HG03520 (cell line): ENCODE data around the gene ITCH.
A peak's percentile ranks its signal among the peaks of the same experiment; 100 is the strongest.
"Not testable (repeated sequence)": the region's sequence is repeated elsewhere in the genome, so short reads cannot be mapped to it uniquely, and the experiment has no call there.

Experiments used
- ATAC-seq: cut with Tn5 transposase; IDR thresholded peaks from one replicate; pipeline ENCODE4 v1.9.1; 2021; ENCODE audit warnings: mild to moderate bottlenecking, moderate library complexity; ENCODE audit not compliant: unreplicated experiment

The ITCH gene

DNA sequence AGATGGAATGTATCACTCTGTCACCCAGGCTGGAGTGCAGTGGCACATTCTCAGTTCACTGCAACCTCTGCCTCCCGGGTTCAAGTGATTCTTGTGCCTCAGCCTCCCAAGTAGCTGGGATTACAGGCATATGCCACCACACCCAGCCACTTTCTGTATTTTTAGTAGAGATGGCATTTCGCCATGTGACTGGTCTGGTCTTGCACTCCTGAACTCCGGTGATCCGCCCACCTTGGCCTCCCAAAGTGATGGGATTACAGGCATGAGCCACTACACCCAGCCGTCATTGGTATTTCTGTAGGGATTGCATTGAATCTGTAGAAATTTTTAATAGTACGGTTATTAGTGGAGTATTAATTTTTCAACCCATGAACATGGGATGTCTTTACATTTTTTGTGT, 134.5 kb downstream of the ITCH start:
- not testable (repeated sequence) for ATAC-seq

DNA sequence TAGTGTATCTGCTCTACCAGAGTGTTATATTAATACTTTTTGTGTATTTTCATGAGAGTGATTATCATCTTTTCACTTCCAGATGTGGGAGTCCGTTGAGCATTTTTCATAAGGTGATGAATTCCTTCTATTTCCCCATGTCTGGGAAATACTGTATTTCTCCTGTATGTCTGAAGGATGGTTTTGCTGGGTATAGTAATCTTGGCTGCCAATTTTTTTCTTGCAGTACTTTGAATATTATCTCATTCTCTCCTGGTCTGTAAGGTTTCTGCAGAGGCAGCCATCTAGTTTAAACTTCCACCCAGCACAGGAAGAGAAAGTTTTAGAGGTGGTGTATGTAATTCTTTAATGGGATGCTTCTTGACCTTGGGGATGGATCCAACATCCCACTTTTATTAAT, 137.8 kb downstream of the ITCH start:
- ATAC-seq, result no peak

DNA sequence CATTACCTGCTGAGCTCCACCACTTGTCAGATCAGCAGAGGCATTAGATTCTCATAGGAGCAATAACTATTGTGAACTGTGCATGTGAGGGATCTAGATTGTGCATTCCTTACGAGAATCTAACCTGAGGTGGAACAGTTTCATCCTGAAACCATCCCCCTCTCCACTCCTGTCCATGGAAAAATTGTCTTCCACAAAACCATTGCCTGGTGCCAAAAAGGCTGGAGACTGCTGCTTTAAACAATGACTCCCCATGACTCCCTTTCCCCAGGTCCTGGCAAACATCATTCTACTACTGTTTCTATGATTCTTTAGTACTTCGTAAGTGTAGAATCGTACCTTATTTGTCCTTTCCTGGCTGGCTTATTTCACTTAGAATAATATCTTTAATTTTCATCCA, 143.4 kb downstream of the ITCH start:
- ATAC-seq, result no peak

DNA sequence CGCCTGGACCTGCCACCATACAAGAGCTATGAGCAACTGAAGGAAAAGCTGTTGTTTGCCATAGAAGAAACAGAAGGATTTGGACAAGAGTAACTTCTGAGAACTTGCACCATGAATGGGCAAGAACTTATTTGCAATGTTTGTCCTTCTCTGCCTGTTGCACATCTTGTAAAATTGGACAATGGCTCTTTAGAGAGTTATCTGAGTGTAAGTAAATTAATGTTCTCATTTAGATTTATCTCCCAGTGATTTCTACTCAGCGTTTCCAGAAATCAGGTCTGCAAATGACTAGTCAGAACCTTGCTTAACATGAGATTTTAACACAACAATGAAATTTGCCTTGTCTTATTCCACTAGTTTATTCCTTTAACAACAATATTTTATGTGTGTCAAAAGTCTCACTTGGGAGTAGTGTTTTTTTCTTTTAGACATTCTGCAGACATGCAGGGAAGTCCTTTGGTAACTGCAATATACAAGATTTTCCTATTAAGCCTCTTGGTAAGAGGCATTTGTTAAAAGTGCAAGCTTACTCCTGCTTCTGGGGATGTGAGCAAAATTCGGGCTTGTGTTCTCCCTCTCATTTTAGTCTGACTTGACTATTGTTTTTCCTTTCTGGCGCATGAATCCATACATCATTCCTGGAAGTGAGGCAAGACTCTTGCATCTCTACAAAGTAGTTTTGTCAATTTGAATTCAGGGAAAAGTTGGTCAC, 144.8 kb downstream of the ITCH start:
- ATAC-seq, result no peak

DNA sequence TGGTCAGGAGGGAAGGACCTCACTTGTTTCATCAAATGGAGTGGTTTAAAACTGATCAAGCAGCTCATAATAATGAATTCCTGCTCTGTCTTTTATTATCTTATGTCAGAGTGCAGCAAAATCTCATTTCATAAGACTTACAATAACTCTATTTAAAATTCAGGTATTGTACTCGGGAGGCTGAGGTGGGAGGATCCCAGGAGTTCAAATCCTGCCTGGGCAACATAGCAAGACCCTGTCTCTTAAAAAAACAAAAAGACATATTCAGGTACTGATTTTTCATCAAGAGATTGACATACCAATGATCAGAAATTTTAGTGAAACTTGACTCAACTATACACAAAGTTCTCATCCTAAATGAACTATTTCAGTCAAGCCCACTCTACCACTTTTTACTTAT, 147.5 kb downstream of the ITCH start:
- no peak for ATAC-seq

DNA sequence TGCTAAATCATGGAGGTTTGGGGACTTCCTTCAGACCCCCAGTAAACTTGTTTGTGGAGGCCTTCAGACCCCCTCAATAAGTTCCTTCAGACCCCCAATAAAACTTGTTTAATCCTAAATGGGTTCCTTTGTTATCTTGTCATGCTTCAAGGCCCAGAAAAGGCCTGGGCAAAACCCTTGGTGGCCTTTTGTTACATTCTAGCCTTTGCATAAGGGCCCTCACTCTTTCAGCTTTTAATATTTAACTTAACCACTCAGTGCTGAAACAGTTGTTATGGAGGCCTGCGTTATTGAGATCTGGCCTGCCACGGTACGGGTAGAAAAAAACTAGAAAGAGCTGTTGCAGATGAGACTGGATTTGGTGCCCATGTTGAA, 148.8 kb downstream of the ITCH start:
- no peak for ATAC-seq

DNA sequence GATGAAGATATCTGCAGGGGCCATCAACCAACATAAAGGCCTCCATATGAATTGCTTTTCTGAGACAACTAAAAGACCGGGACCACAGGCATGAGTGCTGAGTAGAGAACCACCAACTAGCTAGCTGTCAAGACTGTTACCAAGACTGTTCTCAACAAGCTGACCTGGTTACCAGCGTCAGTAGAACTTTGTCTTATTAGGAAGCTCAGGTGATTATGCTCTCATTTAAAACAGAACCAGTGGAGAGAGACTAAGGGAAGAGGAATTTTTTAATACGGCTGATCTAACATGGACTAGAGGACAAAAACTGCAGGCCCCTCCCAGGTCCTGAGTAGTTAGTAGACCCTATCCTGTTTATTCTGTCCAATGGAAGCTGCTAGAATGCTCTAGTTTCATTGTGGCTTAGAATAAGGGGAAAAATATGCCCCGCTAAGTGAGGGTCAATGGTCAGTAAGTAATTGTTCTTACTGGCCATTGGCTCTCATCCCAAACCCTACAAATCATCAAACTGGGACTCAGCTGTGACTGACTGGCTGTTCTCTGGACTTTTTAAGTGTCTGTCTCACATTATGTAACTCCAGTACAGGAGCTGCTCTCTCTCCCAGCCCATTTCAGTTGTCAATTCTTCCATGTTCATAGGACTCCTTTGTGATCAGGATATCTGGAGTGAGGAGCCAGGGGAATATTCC, 149.3 kb downstream of the ITCH start:
- no peak for ATAC-seq

DNA sequence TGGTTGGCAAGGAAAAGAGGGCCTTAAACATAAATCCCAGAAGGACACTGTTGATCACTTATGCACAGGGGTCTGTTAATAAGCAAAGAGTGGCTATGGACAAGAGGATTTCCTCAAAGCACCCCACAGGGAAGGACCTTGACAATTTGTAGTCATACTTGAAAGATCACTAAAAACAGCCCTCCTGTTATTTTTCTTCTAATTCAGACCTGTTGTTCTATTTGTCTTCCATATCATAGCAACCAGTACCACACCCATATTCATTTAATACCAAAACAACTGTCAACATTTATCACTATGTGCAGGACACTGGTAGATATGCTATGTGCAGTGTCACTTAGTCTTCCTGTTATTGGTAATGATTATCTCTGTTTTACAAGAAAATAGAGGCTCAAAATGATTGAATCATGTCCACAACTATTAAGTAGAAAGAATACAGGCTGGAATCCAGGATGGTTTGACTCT, 149.9 kb downstream of the ITCH start:
- ATAC-seq, result no peak

DNA sequence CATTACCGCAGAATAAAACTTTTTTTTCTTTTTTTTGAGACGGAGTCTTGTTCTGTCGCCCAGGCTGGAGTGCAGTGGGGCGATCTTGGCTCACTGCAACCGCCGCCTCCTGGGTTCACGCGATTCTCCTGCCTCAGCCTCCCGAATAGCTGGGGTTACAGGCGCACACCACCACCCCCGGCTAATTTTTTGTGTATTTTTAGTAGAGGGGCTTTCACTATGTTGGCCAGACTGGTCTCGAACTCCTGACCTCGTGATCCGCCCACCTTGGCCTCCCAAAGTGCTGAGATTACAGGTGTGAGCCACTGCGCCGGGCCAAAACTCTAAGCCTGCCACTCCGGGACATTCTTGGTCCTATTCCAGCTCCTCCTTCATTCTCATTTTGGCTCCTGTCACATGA, 151.0 kb downstream of the ITCH start:
- not testable (repeated sequence) for ATAC-seq

DNA sequence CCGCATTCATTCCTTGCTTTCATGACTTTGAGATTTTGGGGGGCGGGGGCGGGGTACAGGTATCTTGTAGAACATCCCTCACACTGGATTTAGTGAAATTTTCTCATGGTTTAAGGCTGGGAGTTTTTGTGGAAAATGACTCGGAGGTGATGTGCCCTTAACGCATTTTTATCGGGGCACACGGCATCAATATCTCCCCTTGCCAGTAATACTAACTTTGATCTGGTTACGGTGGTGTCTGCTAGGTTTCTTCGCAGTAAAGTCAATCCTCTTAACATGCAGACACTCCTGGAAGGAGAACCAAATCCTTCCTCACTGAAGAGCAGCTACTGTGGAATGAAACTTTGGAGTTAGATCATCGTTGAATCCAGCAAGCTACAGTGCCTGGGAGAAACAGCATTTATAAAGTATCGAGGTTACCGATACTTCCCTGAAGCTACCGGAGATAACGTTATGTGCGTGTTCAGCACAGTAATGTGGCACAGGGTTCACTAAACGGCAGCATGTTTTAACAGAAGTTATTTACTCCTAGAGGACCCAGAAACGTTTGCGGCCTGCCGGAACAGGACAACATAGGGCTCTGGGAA, 151.9 kb downstream of the ITCH start:
- ATAC-seq, result no peak

DNA sequence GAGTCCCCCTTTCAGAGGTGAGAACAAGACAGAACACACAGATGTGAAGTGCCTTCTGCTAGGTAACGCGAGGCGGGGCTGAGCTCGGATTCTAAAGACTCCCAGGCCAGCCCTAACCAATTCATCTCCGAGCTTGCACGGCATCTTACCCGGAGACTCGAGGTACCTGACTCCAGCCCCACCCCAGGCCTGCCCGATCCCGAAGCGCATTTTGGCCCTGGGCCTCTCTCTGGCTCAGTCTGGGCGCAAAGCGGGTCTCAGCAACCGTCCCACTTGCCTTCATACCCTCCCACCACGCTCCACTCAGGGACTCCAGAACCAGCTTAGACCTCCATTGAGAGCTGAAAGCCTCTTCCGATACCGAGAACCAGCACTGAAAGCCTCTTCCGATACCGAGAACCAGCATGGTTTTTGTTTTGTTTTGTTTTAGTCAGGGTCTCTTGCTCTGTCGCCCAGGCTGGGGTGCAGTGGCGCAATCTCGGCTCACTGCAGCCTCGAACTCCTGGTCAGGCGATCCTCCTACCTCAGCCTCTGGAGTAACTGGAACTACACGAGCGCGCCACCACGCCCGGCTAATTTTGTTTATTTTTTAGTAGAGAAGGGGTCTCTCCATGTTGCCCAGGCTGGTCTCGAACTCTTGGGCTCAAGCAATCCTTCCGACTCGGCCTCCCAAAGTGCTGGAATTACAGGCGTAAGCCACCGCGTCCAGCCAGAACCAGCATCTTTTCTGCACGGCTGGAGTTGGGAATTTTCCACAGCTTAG, 152.6 kb downstream of the ITCH start:
- peak; percentile 39 for ATAC-seq

DNA sequence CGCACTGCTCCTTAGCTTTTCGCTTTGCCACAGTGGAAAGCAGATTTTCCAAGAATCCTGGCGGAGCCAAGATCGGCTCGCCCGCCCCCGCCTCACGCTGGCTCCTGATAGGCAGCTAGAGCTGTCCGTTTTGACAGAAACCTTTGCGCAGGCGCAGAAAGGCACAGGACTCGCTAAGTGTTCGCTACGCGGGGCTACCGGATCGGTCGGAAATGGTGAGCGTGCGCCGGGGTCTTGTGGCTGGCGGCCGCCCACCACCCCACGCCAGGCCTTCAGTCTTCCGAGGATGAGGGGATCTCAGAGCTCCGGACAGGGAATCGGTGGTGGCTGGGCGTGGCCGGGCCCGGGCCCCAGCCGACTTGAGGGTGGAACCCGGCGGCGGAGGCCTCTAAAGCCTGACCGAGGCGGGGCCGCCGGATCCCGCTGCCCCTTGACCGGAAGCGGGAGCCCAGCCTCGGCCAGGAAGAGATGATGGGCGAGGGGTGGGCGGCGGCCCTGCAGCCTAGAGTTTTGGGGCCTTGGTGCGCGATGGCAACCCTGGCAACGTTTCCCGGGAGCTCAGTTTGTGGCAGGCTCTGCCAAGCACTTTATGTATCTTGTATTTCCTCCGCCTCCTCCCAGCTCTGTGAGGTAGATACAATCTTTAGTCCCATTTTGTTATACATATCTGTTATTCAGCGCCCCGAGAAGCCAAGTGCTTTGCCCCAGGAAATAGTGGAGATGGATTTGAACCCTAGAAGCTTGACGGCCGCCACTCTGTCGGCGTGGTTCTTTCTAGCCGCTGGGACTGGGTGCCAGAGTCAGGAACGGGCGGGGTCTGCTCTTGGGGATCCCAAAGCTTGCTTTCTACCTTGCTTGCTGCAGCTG, 153.4 kb downstream of the ITCH start, which contains the start of gene DYNLRB1:
Gene DYNLRB1 (plus strand): TSS at position 176 of the 867 bp plus-strand sequence. CDS start 37 bp downstream, at position 213.
- peak; percentile 57 for ATAC-seq

DNA sequence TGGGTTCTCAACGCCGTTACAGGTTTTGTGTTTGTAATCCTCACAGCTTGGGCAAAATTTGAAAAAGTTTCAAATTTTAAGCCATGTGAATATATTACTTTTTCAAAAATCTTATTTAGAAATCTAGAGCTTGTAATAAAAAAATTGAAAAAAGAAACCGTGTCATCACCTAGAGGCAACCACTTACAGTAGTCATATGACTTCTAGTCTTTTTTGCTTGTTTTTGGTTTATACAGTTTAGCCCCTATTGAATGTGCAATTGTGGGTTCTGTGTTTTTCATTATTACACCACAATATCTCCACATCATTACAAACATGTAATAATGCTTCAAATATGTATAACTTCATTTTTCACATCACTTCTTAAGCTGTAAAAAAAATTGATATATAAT, 154.0 kb downstream of the ITCH start:
- ATAC-seq, result no peak

DNA sequence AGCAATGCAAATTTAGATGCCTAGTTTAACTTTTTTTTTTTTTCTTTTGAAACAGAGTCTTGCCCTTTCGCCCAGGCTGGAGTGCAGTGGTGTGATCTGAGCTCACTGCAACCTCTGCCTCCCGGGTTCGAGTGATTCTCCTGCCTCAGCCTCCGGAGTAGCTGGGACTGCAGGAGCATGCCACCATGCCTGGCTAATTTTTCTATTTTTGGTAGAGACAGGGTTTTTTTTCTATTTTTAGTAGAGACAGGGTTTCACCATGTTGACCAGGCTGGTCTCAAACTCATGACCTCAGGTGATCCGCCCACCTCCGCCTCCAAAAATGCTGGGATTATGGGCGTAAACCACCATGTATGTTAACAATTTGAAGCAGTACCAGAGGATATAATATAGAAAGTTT, 155.8 kb downstream of the ITCH start:
- not testable (repeated sequence) for ATAC-seq

DNA sequence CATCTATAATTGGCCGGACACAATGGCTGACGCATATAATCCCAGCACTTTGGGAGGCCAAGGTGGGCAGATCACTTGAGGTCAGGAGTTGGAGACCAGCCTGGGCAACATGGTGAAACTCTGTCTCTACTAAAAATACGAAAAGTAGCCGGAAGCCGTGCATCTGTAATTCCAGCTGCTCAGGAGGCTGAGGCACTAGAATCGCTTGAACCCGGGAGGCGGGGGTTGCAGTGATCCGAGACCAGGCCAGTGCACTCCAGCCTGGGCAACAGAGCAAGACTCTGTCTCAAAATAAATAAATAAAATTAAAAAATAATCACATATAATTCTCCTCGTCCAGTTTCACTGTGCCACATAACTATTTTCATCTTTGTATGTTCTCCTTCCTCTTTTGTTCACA, 156.8 kb downstream of the ITCH start:
- not testable (repeated sequence) for ATAC-seq

DNA sequence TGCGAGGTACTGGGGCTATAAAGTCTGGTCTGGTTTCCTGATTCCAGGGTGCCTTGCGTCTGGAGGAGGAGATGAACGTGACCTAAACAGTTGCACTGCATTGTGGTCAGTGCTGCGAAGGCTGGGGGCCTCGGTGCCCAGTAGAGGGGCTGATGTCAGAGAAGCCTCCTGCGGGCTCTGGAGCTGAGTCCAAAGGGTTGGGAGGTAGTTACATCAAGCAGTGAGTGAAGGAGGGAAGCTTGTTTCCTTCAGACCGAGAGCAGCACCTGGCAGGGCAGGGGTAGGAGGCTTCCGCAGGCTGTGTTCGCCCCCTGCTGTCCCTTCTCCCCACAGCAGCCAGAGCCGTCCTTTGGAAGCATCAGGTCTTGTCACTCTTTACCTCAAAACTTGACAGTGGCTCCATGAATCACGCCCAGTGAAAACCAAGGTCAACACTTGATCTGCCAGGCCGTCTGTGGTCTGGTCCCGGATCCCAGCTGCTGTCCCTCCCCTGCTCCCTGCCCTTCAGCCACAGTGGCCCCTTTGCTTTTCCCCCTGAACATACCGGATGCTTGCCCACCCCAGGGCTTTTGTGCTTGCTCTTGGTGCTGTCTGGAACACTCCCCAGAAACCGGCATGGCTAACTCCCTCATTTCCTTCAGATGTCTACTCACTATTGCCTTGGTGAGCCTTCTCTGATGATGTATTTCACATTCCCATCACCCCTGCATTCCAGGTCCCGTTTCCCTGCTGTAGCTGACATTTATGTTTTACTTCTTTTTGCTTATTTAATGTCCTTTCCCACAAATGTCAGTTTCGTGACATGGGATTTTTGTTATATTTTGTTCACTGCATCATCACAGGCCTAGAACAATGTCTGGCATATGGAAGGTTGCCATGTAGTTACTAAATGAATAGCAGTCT, 160.1 kb downstream of the ITCH start:
- ATAC-seq, result no peak

DNA sequence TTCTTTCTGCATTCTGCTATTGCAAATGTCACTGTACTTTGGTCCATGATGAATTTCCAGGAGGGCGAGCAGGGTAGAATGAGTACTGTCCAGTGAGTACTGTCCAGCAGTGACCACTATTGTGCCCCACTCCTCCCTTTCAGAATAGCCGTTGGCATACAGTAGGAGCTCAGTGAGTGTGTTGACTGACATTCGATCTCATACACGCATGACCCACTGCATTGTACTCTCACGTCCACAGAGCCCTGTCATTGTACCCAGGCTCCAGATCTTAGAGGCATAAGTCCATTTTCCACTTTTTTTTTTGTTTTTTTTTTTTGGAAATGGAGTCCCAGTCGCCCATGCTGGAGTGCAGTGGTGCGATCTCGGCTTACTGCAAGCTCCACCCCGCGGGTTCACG, 161.4 kb downstream of the ITCH start:
- ATAC-seq, result no peak

DNA sequence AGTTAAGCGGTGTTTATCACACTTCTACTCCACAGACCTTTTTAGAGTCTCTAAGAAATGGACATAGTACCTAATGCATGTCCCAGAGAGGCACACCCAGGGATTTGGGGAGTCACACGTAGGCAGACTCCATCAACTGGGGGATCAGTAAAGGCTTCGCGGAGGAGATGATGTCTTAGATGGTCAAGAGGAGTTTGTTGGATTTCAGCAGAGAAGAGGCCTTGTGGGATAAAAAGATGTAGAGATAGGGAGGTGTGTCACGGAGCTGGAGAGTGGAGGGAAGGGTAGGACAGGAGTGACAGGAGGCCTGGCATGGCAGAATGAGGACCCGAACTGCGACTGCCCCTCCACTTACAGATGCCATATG, 162.3 kb downstream of the ITCH start:
- ATAC-seq, result no peak

DNA sequence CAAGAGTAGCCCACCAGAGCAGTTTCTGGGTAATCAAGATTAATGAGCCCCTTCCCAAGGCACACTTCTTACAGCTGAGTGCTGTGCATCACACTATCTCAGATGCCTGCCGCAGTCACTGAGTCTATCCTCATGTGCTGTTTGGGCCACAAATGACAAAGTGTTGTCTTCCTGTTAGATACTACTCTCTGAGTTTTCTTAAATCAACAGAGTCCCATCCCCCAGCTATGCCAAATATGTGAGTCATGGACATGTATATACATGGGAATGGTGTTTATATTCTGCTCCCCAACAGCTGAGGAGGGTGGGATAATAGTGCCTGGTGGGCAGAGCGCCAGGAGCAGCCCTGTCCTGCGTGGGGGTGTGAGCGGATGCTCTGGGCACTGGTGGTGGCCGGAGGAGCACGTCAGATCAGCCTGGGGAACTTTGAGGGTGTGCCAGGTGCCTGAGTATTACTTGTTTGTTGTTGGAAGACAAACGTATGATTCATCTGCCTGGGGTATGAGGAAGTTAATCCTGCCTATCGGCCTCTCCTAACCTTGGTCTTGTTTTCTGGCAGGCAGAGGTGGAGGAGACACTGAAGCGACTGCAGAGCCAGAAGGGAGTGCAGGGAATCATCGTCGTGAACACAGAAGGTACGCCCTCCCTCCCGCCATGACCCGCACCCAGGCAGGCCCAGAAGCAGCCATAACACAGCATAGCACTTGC, 162.8 kb downstream of the ITCH start:
- ATAC-seq, result no peak
